GM23338 (cell line): Measurements from ENCODE around the gene GRM3. TPM values are rescaled to one million over a fixed set of nuclear protein-coding genes. Genes with fewer than 3 reads are reported as not detected.

Source experiments
- ATAC-seq: fragments of 200-7000 bp; cut with Tn5 transposase; 3 replicates; pipeline ENCODE4 v1.9.1; 2020
- DNase-seq: peaks from one replicate; pipeline ENCODE4 v3.0.0-alpha.2; 2015; ENCODE audit warnings: low spot score
- H2AFZ ChIP-seq: fragments of 200-600 bp; sonication (generic); 2 replicates; pipeline ENCODE4 v1.8.0; 2016; ENCODE audit warnings: antibody characterized with exemption, mild to moderate bottlenecking, moderate library complexity
- H3F3A ChIP-seq: fragments of 200-600 bp; sonication (generic); replicated peaks from 2 replicates; pipeline ENCODE4 v1.8.0; 2017; ENCODE audit warnings: antibody characterized with exemption, mixed run types, low read depth
- H3K27ac ChIP-seq: fragments of 200-600 bp; sonication (generic); 2 replicates; pipeline ENCODE4 v1.6.1; 2016; ENCODE audit warnings: low read depth
- H3K27me3 ChIP-seq: fragments of 200-600 bp; sonication (generic); 2 replicates; pipeline ENCODE4 v1.8.0; 2016; ENCODE audit warnings: mild to moderate bottlenecking, mixed run types, moderate library complexity; ENCODE audit not compliant: insufficient read depth
- H3K36me3 ChIP-seq: fragments of 200-600 bp; sonication (generic); 2 replicates; pipeline ENCODE4 v1.8.0; 2016; ENCODE audit warnings: mild to moderate bottlenecking; ENCODE audit not compliant: insufficient read depth
- H3K4me1 ChIP-seq: fragments of 200-600 bp; sonication (generic); 2 replicates; pipeline ENCODE4 v1.8.0; 2016; ENCODE audit warnings: mild to moderate bottlenecking, moderate library complexity; ENCODE audit not compliant: insufficient read depth
- H3K4me2 ChIP-seq: fragments of 200-600 bp; sonication (generic); 2 replicates; pipeline ENCODE4 v1.7.1; 2017; ENCODE audit warnings: mixed run types
- H3K4me3 ChIP-seq: fragments of 200-600 bp; sonication (generic); 2 replicates; pipeline ENCODE4 v1.6.1; 2016; ENCODE audit warnings: mixed run types
- H3K79me2 ChIP-seq: fragments of 200-600 bp; sonication (generic); replicated peaks from 2 replicates; pipeline ENCODE4 v1.8.0; 2017; ENCODE audit warnings: mild to moderate bottlenecking; ENCODE audit not compliant: insufficient read depth
- H3K9me2 ChIP-seq: fragments of 200-600 bp; sonication (generic); 2 replicates; pipeline ENCODE4 v1.8.0; 2017; ENCODE audit not compliant: insufficient read depth
- H4K20me1 ChIP-seq: fragments of 200-600 bp; sonication (generic); replicated peaks from 2 replicates; pipeline ENCODE4 v1.8.0; 2017; ENCODE audit warnings: mild to moderate bottlenecking; ENCODE audit not compliant: insufficient read depth
- H3K27ac Mint-ChIP-seq: 2 replicates; pipeline ENCODE4 v1.8.0; 2020; ENCODE audit warnings: inconsistent platforms, mild to moderate bottlenecking, moderate library complexity, mixed read lengths
- H3K27me3 Mint-ChIP-seq: 3 replicates; pipeline ENCODE4 v1.8.0; 2022; ENCODE audit warnings: low read depth, mild to moderate bottlenecking, moderate library complexity, mixed read lengths, inconsistent platforms; ENCODE audit not compliant: insufficient read depth, poor library complexity
- H3K36me3 Mint-ChIP-seq: 3 replicates; pipeline ENCODE4 v1.8.0; 2021; ENCODE audit warnings: low read depth, mild to moderate bottlenecking, inconsistent platforms, moderate library complexity, mixed read lengths
- H3K4me1 Mint-ChIP-seq: 3 replicates; pipeline ENCODE4 v1.8.0; 2020; ENCODE audit warnings: mild to moderate bottlenecking, inconsistent platforms, mixed read lengths
- H3K4me3 Mint-ChIP-seq: 3 replicates; pipeline ENCODE4 v1.8.0; 2021; ENCODE audit warnings: moderate library complexity, mild to moderate bottlenecking, inconsistent platforms, mixed read lengths
- H3K9me3 Mint-ChIP-seq: 3 replicates; pipeline ENCODE4 v1.8.0; 2020; ENCODE audit warnings: moderate library complexity, mild to moderate bottlenecking, inconsistent platforms, mixed read lengths
- CREB1 ChIP-seq: fragments of 250-450 bp; sonication (Bioruptor Pico); IDR thresholded peaks from 2 replicates; pipeline ENCODE4 v1.5.0; 2020; ENCODE audit warnings: low read depth, mild to moderate bottlenecking, moderate library complexity
- EZH2 ChIP-seq: fragments of 200-600 bp; sonication (generic); IDR thresholded peaks from one replicate; pipeline ENCODE4 v1.8.0; 2017; ENCODE audit warnings: antibody characterized with exemption, mild to moderate bottlenecking, low read depth; ENCODE audit not compliant: unreplicated experiment
- EZH2phosphoT487 ChIP-seq: fragments of 200-600 bp; sonication (generic); IDR thresholded peaks from one replicate; pipeline ENCODE4 v1.8.1; 2018; ENCODE audit warnings: antibody characterized with exemption; ENCODE audit not compliant: unreplicated experiment
- STAT1 ChIP-seq: IDR thresholded peaks from one replicate; pipeline ENCODE4 v1.6.1; 2016; ENCODE audit warnings: antibody characterized with exemption; ENCODE audit not compliant: unreplicated experiment
- ZNF114 ChIP-seq: fragments of 250-450 bp; sonication (Bioruptor Pico); IDR thresholded peaks from 2 replicates; pipeline ENCODE4 v1.5.0; 2020; ENCODE audit warnings: mild to moderate bottlenecking, moderate library complexity
- ZNF331 ChIP-seq: fragments of 250-450 bp; sonication (Bioruptor Pico); IDR thresholded peaks from 2 replicates; pipeline ENCODE4 v1.5.0; 2020; ENCODE audit warnings: low read depth, mild to moderate bottlenecking, moderate library complexity
- polyA plus RNA-seq: library from polyadenylated mRNA; unstranded; fragments of >200 nt; fragmentation: Nextera tagmentation; extraction: Ambion mirVana; gene quantifications from 2 replicates; pipeline ENCODE4 v1.2.1, GENCODE V29; 2016
- total RNA-seq: library from RNA; depleted of rRNA; stranded (reverse); fragments of >200 nt; shearing (Covaris generic); gene quantifications from 2 replicates; pipeline ENCODE4 v1.2.3, GENCODE V29; 2014
- TF ChIP-seq, protein P1 (sequence below), 2 experiments: fragments of 200-600 bp in 1 of 2; sonication (generic) in 1 of 2; conservative IDR thresholded peaks; 2 replicates each; pipeline versions ENCODE4 v1.5.1 to v1.6.1; 2016 to 2017; ENCODE audit warnings: antibody characterized with exemption in 2 of 2, low read depth in 2 of 2, mild to moderate bottlenecking in 2 of 2, moderate library complexity in 1 of 2
- TF ChIP-seq, protein P2 (sequence below): IDR thresholded peaks from one replicate; pipeline ENCODE4 v1.6.1; 2018; ENCODE audit warnings: antibody characterized with exemption; ENCODE audit not compliant: unreplicated experiment
- TF ChIP-seq, protein P3 (sequence below): fragments of 250-450 bp; sonication (Bioruptor Pico); IDR thresholded peaks from 2 replicates; pipeline ENCODE4 v1.5.0; 2020; ENCODE audit warnings: mild to moderate bottlenecking, moderate library complexity
- TF ChIP-seq, protein P4 (sequence below): IDR thresholded peaks from 2 replicates; pipeline ENCODE4 v1.6.1; 2016; ENCODE audit warnings: antibody characterized with exemption

Gene GRM3
- total and polyA plus RNA-seq, 2 experiments from 2014 or later = 0.79 to 1.9 TPM

DNA sequence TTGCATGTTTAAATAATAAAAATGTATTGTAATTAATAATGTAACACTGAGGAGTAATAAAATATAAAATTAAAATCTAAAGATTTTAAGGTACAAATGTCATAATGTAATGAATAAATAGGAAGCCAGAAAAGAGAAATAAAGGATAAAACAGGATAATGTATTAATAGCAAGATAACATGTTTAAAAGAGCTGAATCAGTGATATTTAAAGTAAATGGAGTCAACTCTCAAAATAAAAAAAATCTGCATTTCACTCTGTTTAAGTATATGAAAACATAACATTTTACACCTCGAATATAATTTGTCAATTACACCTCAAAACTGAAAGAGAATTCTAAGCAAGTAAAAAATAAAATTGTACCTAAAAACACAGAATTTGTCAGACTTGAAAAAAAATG, 44.1 kb downstream of the GRM3 start (continued):
- no peak for TF ChIP-seq CREB1 (CRISPR knock-in tag)
- TF ChIP-seq EZH2phosphoT487 = no peak
- TF ChIP-seq, protein P1, sequence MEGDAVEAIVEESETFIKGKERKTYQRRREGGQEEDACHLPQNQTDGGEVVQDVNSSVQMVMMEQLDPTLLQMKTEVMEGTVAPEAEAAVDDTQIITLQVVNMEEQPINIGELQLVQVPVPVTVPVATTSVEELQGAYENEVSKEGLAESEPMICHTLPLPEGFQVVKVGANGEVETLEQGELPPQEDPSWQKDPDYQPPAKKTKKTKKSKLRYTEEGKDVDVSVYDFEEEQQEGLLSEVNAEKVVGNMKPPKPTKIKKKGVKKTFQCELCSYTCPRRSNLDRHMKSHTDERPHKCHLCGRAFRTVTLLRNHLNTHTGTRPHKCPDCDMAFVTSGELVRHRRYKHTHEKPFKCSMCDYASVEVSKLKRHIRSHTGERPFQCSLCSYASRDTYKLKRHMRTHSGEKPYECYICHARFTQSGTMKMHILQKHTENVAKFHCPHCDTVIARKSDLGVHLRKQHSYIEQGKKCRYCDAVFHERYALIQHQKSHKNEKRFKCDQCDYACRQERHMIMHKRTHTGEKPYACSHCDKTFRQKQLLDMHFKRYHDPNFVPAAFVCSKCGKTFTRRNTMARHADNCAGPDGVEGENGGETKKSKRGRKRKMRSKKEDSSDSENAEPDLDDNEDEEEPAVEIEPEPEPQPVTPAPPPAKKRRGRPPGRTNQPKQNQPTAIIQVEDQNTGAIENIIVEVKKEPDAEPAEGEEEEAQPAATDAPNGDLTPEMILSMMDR (conservative IDR thresholded peaks at IDR 0.05; ENCODE audit: low read depth in 2 of 2) = no peak
- TF ChIP-seq EZH2 = no peak
- TF ChIP-seq, protein P2, sequence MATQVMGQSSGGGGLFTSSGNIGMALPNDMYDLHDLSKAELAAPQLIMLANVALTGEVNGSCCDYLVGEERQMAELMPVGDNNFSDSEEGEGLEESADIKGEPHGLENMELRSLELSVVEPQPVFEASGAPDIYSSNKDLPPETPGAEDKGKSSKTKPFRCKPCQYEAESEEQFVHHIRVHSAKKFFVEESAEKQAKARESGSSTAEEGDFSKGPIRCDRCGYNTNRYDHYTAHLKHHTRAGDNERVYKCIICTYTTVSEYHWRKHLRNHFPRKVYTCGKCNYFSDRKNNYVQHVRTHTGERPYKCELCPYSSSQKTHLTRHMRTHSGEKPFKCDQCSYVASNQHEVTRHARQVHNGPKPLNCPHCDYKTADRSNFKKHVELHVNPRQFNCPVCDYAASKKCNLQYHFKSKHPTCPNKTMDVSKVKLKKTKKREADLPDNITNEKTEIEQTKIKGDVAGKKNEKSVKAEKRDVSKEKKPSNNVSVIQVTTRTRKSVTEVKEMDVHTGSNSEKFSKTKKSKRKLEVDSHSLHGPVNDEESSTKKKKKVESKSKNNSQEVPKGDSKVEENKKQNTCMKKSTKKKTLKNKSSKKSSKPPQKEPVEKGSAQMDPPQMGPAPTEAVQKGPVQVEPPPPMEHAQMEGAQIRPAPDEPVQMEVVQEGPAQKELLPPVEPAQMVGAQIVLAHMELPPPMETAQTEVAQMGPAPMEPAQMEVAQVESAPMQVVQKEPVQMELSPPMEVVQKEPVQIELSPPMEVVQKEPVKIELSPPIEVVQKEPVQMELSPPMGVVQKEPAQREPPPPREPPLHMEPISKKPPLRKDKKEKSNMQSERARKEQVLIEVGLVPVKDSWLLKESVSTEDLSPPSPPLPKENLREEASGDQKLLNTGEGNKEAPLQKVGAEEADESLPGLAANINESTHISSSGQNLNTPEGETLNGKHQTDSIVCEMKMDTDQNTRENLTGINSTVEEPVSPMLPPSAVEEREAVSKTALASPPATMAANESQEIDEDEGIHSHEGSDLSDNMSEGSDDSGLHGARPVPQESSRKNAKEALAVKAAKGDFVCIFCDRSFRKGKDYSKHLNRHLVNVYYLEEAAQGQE = no peak

DNA sequence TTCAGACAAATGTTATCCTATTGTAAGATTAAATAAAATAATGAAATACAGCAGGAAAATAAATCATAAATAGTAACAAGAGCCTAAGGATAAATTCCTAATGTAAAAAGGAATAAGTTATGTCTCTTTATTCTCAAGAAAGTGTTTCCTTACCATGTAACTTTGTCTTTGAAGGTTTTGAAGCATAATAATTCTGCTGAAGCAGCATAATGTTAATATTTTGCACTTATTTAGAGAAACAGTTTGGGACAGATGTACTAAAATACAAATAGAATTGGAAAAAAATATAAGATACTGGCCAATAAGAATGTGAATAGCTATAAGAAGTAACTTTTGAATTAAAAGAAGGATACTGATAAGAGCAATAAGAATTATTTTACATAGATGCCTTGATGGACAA, 45.7 kb downstream of the GRM3 start:
- H3K79me2 ChIP-seq = no peaks in the 10 kb centered on the region
- H3K4me3 Mint-ChIP-seq = no peak overlapping the region
- H3K9me3 Mint-ChIP-seq = no peaks in the 10 kb centered on the region
- H3F3A ChIP-seq = no peaks in the 10 kb centered on the region
- no peak for DNase-seq
- H3K4me1 Mint-ChIP-seq = no peaks in the 10 kb centered on the region
- ATAC-seq = no peak
- no peaks in the 10 kb centered on the region for H3K4me1 ChIP-seq
- no peaks in the 10 kb centered on the region for H3K27me3 ChIP-seq
- H3K9me2 ChIP-seq = no peaks in the 10 kb centered on the region
- no peak overlapping the region for H2AFZ ChIP-seq
- no peak overlapping the region for H3K27ac ChIP-seq
- H3K36me3 Mint-ChIP-seq = no peaks in the 10 kb centered on the region
- H3K27me3 Mint-ChIP-seq = peaks cover 2% of the 10 kb centered on the region
- no peak overlapping the region for H3K4me3 ChIP-seq
- no peaks in the 10 kb centered on the region for H3K36me3 ChIP-seq
- H4K20me1 ChIP-seq = no peaks in the 10 kb centered on the region
- no peak overlapping the region for H3K27ac Mint-ChIP-seq
- H3K4me2 ChIP-seq = no peak overlapping the region
- no peak for TF ChIP-seq STAT1
- no peak for TF ChIP-seq ZNF331 (CRISPR knock-in tag)
- TF ChIP-seq, protein P3, sequence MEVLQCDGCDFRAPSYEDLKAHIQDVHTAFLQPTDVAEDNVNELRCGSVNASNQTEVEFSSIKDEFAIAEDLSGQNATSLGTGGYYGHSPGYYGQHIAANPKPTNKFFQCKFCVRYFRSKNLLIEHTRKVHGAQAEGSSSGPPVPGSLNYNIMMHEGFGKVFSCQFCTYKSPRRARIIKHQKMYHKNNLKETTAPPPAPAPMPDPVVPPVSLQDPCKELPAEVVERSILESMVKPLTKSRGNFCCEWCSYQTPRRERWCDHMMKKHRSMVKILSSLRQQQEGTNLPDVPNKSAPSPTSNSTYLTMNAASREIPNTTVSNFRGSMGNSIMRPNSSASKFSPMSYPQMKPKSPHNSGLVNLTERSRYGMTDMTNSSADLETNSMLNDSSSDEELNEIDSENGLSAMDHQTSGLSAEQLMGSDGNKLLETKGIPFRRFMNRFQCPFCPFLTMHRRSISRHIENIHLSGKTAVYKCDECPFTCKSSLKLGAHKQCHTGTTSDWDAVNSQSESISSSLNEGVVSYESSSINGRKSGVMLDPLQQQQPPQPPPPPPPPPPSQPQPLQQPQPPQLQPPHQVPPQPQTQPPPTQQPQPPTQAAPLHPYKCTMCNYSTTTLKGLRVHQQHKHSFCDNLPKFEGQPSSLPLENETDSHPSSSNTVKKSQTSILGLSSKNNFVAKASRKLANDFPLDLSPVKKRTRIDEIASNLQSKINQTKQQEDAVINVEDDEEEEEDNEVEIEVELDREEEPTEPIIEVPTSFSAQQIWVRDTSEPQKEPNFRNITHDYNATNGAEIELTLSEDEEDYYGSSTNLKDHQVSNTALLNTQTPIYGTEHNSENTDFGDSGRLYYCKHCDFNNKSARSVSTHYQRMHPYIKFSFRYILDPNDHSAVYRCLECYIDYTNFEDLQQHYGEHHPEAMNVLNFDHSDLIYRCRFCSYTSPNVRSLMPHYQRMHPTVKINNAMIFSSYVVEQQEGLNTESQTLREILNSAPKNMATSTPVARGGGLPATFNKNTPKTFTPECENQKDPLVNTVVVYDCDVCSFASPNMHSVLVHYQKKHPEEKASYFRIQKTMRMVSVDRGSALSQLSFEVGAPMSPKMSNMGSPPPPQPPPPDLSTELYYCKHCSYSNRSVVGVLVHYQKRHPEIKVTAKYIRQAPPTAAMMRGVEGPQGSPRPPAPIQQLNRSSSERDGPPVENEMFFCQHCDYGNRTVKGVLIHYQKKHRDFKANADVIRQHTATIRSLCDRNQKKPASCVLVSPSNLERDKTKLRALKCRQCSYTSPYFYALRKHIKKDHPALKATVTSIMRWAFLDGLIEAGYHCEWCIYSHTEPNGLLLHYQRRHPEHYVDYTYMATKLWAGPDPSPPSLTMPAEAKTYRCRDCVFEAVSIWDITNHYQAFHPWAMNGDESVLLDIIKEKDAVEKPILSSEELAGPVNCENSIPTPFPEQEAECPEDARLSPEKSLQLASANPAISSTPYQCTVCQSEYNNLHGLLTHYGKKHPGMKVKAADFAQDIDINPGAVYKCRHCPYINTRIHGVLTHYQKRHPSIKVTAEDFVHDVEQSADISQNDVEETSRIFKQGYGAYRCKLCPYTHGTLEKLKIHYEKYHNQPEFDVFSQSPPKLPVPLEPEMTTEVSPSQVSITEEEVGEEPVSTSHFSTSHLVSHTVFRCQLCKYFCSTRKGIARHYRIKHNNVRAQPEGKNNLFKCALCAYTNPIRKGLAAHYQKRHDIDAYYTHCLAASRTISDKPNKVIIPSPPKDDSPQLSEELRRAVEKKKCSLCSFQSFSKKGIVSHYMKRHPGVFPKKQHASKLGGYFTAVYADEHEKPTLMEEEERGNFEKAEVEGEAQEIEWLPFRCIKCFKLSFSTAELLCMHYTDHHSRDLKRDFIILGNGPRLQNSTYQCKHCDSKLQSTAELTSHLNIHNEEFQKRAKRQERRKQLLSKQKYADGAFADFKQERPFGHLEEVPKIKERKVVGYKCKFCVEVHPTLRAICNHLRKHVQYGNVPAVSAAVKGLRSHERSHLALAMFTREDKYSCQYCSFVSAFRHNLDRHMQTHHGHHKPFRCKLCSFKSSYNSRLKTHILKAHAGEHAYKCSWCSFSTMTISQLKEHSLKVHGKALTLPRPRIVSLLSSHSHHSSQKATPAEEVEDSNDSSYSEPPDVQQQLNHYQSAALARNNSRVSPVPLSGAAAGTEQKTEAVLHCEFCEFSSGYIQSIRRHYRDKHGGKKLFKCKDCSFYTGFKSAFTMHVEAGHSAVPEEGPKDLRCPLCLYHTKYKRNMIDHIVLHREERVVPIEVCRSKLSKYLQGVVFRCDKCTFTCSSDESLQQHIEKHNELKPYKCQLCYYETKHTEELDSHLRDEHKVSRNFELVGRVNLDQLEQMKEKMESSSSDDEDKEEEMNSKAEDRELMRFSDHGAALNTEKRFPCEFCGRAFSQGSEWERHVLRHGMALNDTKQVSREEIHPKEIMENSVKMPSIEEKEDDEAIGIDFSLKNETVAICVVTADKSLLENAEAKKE (CRISPR knock-in tag) = no peak
- TF ChIP-seq, protein P4, sequence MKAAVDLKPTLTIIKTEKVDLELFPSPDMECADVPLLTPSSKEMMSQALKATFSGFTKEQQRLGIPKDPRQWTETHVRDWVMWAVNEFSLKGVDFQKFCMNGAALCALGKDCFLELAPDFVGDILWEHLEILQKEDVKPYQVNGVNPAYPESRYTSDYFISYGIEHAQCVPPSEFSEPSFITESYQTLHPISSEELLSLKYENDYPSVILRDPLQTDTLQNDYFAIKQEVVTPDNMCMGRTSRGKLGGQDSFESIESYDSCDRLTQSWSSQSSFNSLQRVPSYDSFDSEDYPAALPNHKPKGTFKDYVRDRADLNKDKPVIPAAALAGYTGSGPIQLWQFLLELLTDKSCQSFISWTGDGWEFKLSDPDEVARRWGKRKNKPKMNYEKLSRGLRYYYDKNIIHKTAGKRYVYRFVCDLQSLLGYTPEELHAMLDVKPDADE = no peak
- no peak for TF ChIP-seq ZNF114
